ENCODE data around the gene SLCO4A1. TPM values are rescaled to one million over a fixed set of nuclear protein-coding genes. Genes with fewer than 3 reads are reported as not detected.

Gene SLCO4A1
- total and polyA plus RNA-seq, 2 of the 4 experiments (the other 2 are of a cell fraction), result 0.72 to 1.1 TPM

DNA sequence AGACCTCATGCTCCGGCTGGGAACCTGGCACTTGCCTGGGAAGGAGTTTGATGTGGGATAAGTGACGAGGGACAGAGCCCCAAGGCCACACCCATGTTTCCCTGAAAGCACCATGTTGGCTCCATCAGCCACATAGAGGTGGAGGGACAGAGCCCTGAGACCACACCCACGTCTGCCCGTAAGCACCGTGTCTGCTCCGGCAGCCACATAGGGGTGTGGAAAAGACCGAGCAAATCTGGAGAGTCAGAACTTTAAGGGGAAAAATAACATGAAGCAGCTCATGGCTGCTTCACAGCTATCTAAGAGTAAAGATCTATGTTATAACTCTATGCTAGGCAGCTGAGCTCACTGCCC is 15.3 kb downstream of the SLCO4A1 start:
- Histone ChIP-seq H3K14ac (replicated peaks; ENCODE audit: low read depth, low read length) (no peak overlapping the region), H2BK15ac (ENCODE audit: low read depth, low read length) (no peak overlapping the region), H3K4me3 (ENCODE audit: insufficient read depth, low read depth, low read length) (no peak overlapping the region), H4K20me1 (ENCODE audit: insufficient read depth, low read length) (no peaks in the 10 kb centered on the region), H4K8ac (ENCODE audit: low read depth in 2 of 2, low read length in 2 of 2) (no peak overlapping the region), H3K4me2 (ENCODE audit: low read depth, low read length) (no peak overlapping the region), H3K4me1 (ENCODE audit: control insufficient read depth, insufficient read depth, low read length) (peaks cover 11% of the 10 kb centered on the region), H2BK20ac (ENCODE audit: low read depth, low read length) (no peak overlapping the region), H2AFZ (replicated peaks; ENCODE audit: low read length, poor library complexity) (no peak overlapping the region), H3K9me1 (ENCODE audit: insufficient read depth, low read length) (0 out of 2 replicates have a peak, but pooled peaks cover 5% of the 10 kb centered on the region), H2BK120ac (ENCODE audit: low read depth, low read length) (no peak overlapping the region), H2AK5ac (ENCODE audit: low read depth, low read length) (no peak overlapping the region; the same call in 1 of the 2 replicates), H3K23ac (ENCODE audit: low read depth, low read length) (no peak overlapping the region), H3K36me3 (ENCODE audit: control insufficient read depth, insufficient read depth, low read length) (no peaks in the 10 kb centered on the region), H3K56ac (ENCODE audit: extremely low read depth, insufficient read depth, low read length) (no peak overlapping the region), H3K9ac (ENCODE audit: low read depth, low read length) (no peak overlapping the region), H2AK9ac (replicated peaks; ENCODE audit: low read depth, low read length, poor library complexity) (peak overlapping the region; percentile 34), H3K79me1 (ENCODE audit: low read depth in 1 of 2, low read length in 2 of 2) (no peaks in the 10 kb centered on the region), H4K5ac (ENCODE audit: low read depth, low read length) (no peak overlapping the region), H3K4ac (ENCODE audit: low read depth, low read length) (no peak overlapping the region), H3K27ac (ENCODE audit: insufficient read depth, low read length) (no peak overlapping the region), H3K18ac (ENCODE audit: low read depth, low read length) (no peak overlapping the region), H3K27me3 (ENCODE audit: control insufficient read depth, insufficient read depth, low read length) (no peaks in the 10 kb centered on the region), H4K91ac (ENCODE audit: insufficient read depth, low read depth, low read length) (no peak overlapping the region), H2BK5ac (ENCODE audit: low read depth, low read length, poor library complexity, severe bottlenecking) (no peak overlapping the region), H3K9me3 (ENCODE audit: control insufficient read depth, insufficient read depth, low read length) (no peaks in the 10 kb centered on the region)
- WGBS, 2 experiments (ENCODE audit: extremely low coverage in 2 of 2, insufficient read length in 1 of 2), result no CpG with 5 or more reads among the region's 7 CpGs
- dilution Hi-C loops (cut with HindIII; ENCODE audit: low sequenced_read_pairs, unreplicated experiment), result no loop called here
- no peak for TF ChIP-seq BHLHE40 (IDR thresholded peaks at IDR 0.05; ENCODE audit: low read depth, low read length)
- no peak for TF ChIP-seq USF2 (IDR thresholded peaks at IDR 0.05; ENCODE audit: low read depth, low read length)
- no peak for TF ChIP-seq NFE2L2 (IDR thresholded peaks at IDR 0.05; ENCODE audit: low read depth, low read length)
- TF ChIP-seq MAZ (IDR thresholded peaks at IDR 0.05; ENCODE audit: borderline replicate concordance, low read depth, low read length), result no peak
- TF ChIP-seq RAD21 (IDR thresholded peaks at IDR 0.05; ENCODE audit: low read length), result no peak
- no peak for TF ChIP-seq MXI1 (IDR thresholded peaks at IDR 0.05; ENCODE audit: borderline replicate concordance, low read depth, low read length)
- TF ChIP-seq SMC3 (IDR thresholded peaks at IDR 0.05; ENCODE audit: low read depth, low read length), result no peak
- TF ChIP-seq MAFK (IDR thresholded peaks at IDR 0.05; ENCODE audit: low read depth, low read length), result no peak
- no peak for TF ChIP-seq CTCF (conservative IDR thresholded peaks at IDR 0.05; ENCODE audit: low read depth, low read length)
- ChIA-PET POLR2A (ENCODE audit: unreplicated experiment) (no interaction called here), CTCF (no interaction called here)
- intact Hi-C loops (cut with micrococcal nuclease), result no loop called here
- in situ Hi-C loops (cut with MboI; ENCODE audit: low sequenced_read_pairs), result no loop called here
- ATAC-seq (ENCODE audit: low read depth) (no peak), DNase-seq (no peak)
- BruUV-seq (replicated peaks), result no TSS peak

Data from IMR-90 (cell line).